GM12878 (cell line): ENCODE results near the gene SH3D19. TPM values are rescaled to one million over a fixed set of nuclear protein-coding genes. Genes with fewer than 3 reads are reported as not detected.

Source experiments
- ATAC-seq: fragments of 200-7000 bp; cut with Tn5 transposase; 3 replicates; pipeline ENCODE4 v1.9.1; 2020; ENCODE audit warnings: mild to moderate bottlenecking, moderate library complexity
- BruUV-seq: library from RNA; stranded (reverse); fragments of 400-500 nt; replicated peaks from 2 replicates; lab custom pipeline; 2021; lab: Mats Ljungman, UMichigan
- CTCF ChIA-PET: fragments of 300-600 bp; sonication (Branson Sonifier 250); formaldehyde crosslinking; extraction: SDS; loops from one replicate; lab custom pipeline; 2021; ENCODE audit warnings: inconsistent platforms; lab: Yijun Ruan, JAX
- POLR2A ChIA-PET: fragments of 350-600 bp; formaldehyde crosslinking; extraction: SDS; loops from one replicate; lab custom pipeline; 2021; ENCODE audit warnings: inconsistent platforms; lab: Charles Lee
- RAD21 ChIA-PET: fragments of 300-600 bp; sonication (Branson Sonifier 250); formaldehyde crosslinking; loops from one replicate; lab custom pipeline; 2023; ENCODE audit warnings: antibody characterized with exemption; ENCODE audit not compliant: unreplicated experiment; lab: Charles Lee
- SMC1A ChIA-PET: fragments of 300-600 bp; sonication (Branson Sonifier 250); formaldehyde crosslinking; loops from one replicate; lab custom pipeline; 2023; ENCODE audit not compliant: unreplicated experiment, uncharacterized antibody; lab: Charles Lee
- DNase-seq: peaks from one replicate; pipeline ENCODE4 v3.0.0-alpha.2; 2011; ENCODE audit warnings: low read depth, low spot score
- FAIRE-seq: peaks from 3 replicates; lab custom pipeline; 2011; peaks lifted over from hg19 to GRCh38; lab: Jason Lieb, UNC
- H2AFZ ChIP-seq: 2 replicates; pipeline ENCODE4 v1.6.0; 2011; ENCODE audit warnings: low read depth, low read length, control low read depth; ENCODE audit not compliant: control insufficient read depth
- H3K27ac ChIP-seq: 2 replicates; pipeline ENCODE4 v1.5.1; 2011; ENCODE audit warnings: control low read depth; ENCODE audit not compliant: control insufficient read depth, insufficient read depth
- H3K27me3 ChIP-seq, 2 experiments: replicated peaks in 1 of 2; 2 replicates each; pipeline versions ENCODE4 v1.6.0 to v1.6.1; 2011; ENCODE audit warnings: low read length in 1 of 2; ENCODE audit not compliant: control insufficient read depth in 2 of 2, insufficient read depth in 2 of 2
- H3K36me3 ChIP-seq, 2 experiments: 2 replicates each; pipeline ENCODE4 v1.5.1; 2011; ENCODE audit warnings: low read length in 1 of 2; ENCODE audit not compliant: control insufficient read depth in 2 of 2, insufficient read depth in 2 of 2
- H3K4me1 ChIP-seq: 2 replicates; pipeline ENCODE4 v1.6.1; 2011; ENCODE audit warnings: mild to moderate bottlenecking, low read length, moderate library complexity, mixed read lengths; ENCODE audit not compliant: control insufficient read depth, insufficient read depth
- H3K4me2 ChIP-seq: 2 replicates; pipeline ENCODE4 v1.6.0; 2011; ENCODE audit warnings: control low read depth; ENCODE audit not compliant: control insufficient read depth, insufficient read depth
- H3K4me3 ChIP-seq: fragments of 200-600 bp; sonication (generic); 2 replicates; pipeline ENCODE4 v1.5.1; 2016
- H3K79me2 ChIP-seq: 2 replicates; pipeline ENCODE4 v1.6.0; 2011; ENCODE audit warnings: low read length; ENCODE audit not compliant: control insufficient read depth, insufficient read depth
- H3K9ac ChIP-seq: 2 replicates; pipeline ENCODE4 v1.8.0; 2011; ENCODE audit warnings: low read length, control low read depth, mixed read lengths; ENCODE audit not compliant: control insufficient read depth, insufficient read depth
- H3K9me3 ChIP-seq: replicated peaks from 3 replicates; pipeline ENCODE4 v1.5.1; 2011; ENCODE audit warnings: mild to moderate bottlenecking, low read length; ENCODE audit not compliant: control insufficient read depth, insufficient read depth
- H4K20me1 ChIP-seq: 2 replicates; pipeline ENCODE4 v1.6.0; 2011; ENCODE audit not compliant: control insufficient read depth, insufficient read depth
- ATF2 ChIP-seq: IDR thresholded peaks from 2 replicates; pipeline ENCODE4 v1.6.1; 2012; ENCODE audit warnings: low read length, inconsistent platforms
- CHD1 ChIP-seq: IDR thresholded peaks from 2 replicates; pipeline ENCODE4 v1.6.1; 2012; ENCODE audit warnings: low read depth, low read length, improper control_type of control experiment
- IKZF1 ChIP-seq: fragments of 450-650 bp; conservative IDR thresholded peaks from 2 replicates; pipeline ENCODE4 v1.6.1; 2017; ENCODE audit warnings: antibody characterized with exemption, mild to moderate bottlenecking
- IRF3 ChIP-seq: fragments of 450-650 bp; IDR thresholded peaks from 2 replicates; pipeline ENCODE4 v1.6.1; 2014; ENCODE audit warnings: mild to moderate bottlenecking
- LARP7 ChIP-seq: fragments of 450-650 bp; IDR thresholded peaks from 2 replicates; pipeline ENCODE4 v1.6.1; 2017; ENCODE audit warnings: mild to moderate bottlenecking
- PKNOX1 ChIP-seq: fragments of 450-650 bp; IDR thresholded peaks from 2 replicates; pipeline ENCODE4 v1.6.1; 2016; ENCODE audit warnings: mild to moderate bottlenecking
- RELB ChIP-seq: fragments of 450-650 bp; IDR thresholded peaks from 2 replicates; pipeline ENCODE4 v1.6.1; 2017; ENCODE audit warnings: low read depth, mild to moderate bottlenecking, moderate library complexity
- REST ChIP-seq: IDR thresholded peaks from 2 replicates; pipeline ENCODE4 v1.6.1; 2012; ENCODE audit warnings: mild to moderate bottlenecking, low read depth, low read length
- SIN3A ChIP-seq: IDR thresholded peaks from 2 replicates; pipeline ENCODE4 v1.6.1; 2012; ENCODE audit warnings: low read depth, low read length, improper control_type of control experiment
- SIX5 ChIP-seq: IDR thresholded peaks from 2 replicates; pipeline ENCODE4 v1.6.1; 2011; ENCODE audit warnings: mild to moderate bottlenecking, low read depth, low read length, moderate library complexity; ENCODE audit not compliant: severe bottlenecking
- SRF ChIP-seq, 2 experiments: IDR thresholded peaks; 2 replicates each; pipeline ENCODE4 v1.6.1; 2011; ENCODE audit warnings: low read depth in 2 of 2, low read length in 2 of 2, mild to moderate bottlenecking in 1 of 2, moderate library complexity in 1 of 2
- TAF1 ChIP-seq: IDR thresholded peaks from 2 replicates; pipeline ENCODE4 v1.6.1; 2011; ENCODE audit warnings: mild to moderate bottlenecking, low read depth, low read length, borderline replicate concordance
- YY1 ChIP-seq: IDR thresholded peaks from 2 replicates; pipeline ENCODE4 v1.6.1; 2011; ENCODE audit warnings: low read depth, mild to moderate bottlenecking, low read length
- WGBS: methylation state at CpG from one replicate; pipeline ENCODE4 v1.1.6; 2016; ENCODE audit warnings: low lambda C conversion rate; ENCODE audit not compliant: insufficient replicate concordance, insufficient coverage; ENCODE audit errors: missing lambda C conversion rate; 5-methylcytosine and 5-hydroxymethylcytosine counted together
- in situ Hi-C: fragments of 300-500 bp; cut with MboI; formaldehyde crosslinking; loops from 9 replicates; pipeline ENCODE4 v1.14.3; 2018; ENCODE audit warnings: mixed read lengths
- intact Hi-C: fragments of 100-400 bp; cut with micrococcal nuclease; formaldehyde crosslinking; loops from one replicate; pipeline ENCODE4 v1.14.2; 2022; ENCODE audit not compliant: unreplicated experiment
- polyA plus RNA-seq, 11 experiments: library from polyadenylated mRNA; depleted of rRNA in 4 of 11; unstranded in 6 of 11; stranded (reverse) in 5 of 11; fragments of >200 nt; fragmentation: Nextera tagmentation in 4 of 11; fragmentation: Illumina TruSeq in 1 of 11; extraction: Ambion mirVana in 4 of 11; extraction: Trizol in 1 of 11; gene quantifications; 1 replicate in 1 of 11; 2 replicates in 10 of 11; pipeline versions ENCODE4 v1.2.1 to v1.2.3, GENCODE V29; 2011 to 2016; ENCODE audit warnings: inconsistent platforms in 2 of 11, missing spikeins in 2 of 11, low read depth in 1 of 11
- total RNA-seq, 4 experiments: library from RNA; depleted of rRNA in 3 of 4; stranded (reverse); fragments of >200 nt in 3 of 4; fragmentation: Illumina TruSeq in 1 of 4; extraction: Trizol in 1 of 4; gene quantifications; 2 replicates each; pipeline versions ENCODE4 v1.2.1 to v1.2.3, GENCODE V29; 2013 to 2021

Gene SH3D19
- total and polyA plus RNA-seq, 10 of the 15 experiments (the other 5 are each of a cell fraction or from before 2014, with no cell fraction given) = 0.03 to 6.9 (median 0.33) TPM; not detected in 3

GRCh38 chr4:151147000-151147399 is 178.4 kb downstream of the SH3D19 start:
- ChIA-PET POLR2A (no interaction called here), RAD21 (no interaction called here), SMC1A (no interaction called here), CTCF (no interaction called here)
- no TSS peak for BruUV-seq
- no peak overlapping the region for H3K4me2 ChIP-seq
- H3K9me3 ChIP-seq = no peaks in the 10 kb centered on the region
- no peaks in the 10 kb centered on the region for H3K36me3 ChIP-seq
- ATAC-seq = no peak
- no peak overlapping the region for H3K27ac ChIP-seq
- TF ChIP-seq SIN3A = no peak
- TF ChIP-seq SIX5 = no peak
- TF ChIP-seq ATF2 = no peak
- TF ChIP-seq LARP7 = no peak
- TF ChIP-seq PKNOX1 = no peak
- no peak for TF ChIP-seq CHD1
- no peak for TF ChIP-seq REST
- TF ChIP-seq IKZF1 = no peak
- no peak for TF ChIP-seq IRF3
- no peak for TF ChIP-seq SRF (IDR thresholded peaks at IDR 0.05; ENCODE audit: low read depth in 2 of 2, low read length in 2 of 2)
- no peak for TF ChIP-seq YY1
- no peak for TF ChIP-seq RELB
- no peak for TF ChIP-seq TAF1
- no peaks in the 10 kb centered on the region for H3K4me1 ChIP-seq
- no peak overlapping the region for H3K4me3 ChIP-seq
- intact Hi-C loops (no loop called here), in situ Hi-C loops (no loop called here)
- H4K20me1 ChIP-seq = no peaks in the 10 kb centered on the region
- no peaks in the 10 kb centered on the region for H3K79me2 ChIP-seq
- FAIRE-seq = no peak
- H2AFZ ChIP-seq = no peak overlapping the region
- H3K9ac ChIP-seq = no peak overlapping the region
- WGBS = 25% methylated on average over 3 of the region's 3 CpGs
- no peaks in the 10 kb centered on the region for H3K27me3 ChIP-seq
- DNase-seq = no peak
